NT2/D1 (cell line): ENCODE measurements around the gene HNRNPU.

ENCODE experiments used
- DNase-seq: peaks from one replicate; pipeline ENCODE4 v3.0.0-alpha.2; 2011; ENCODE audit warnings: low read depth, low spot score
- H3K27me3 ChIP-seq: 2 replicates; pipeline ENCODE4 v1.6.0; 2011; ENCODE audit warnings: mild to moderate bottlenecking; ENCODE audit not compliant: insufficient read length, insufficient read depth
- H3K36me3 ChIP-seq: 2 replicates; pipeline ENCODE4 v1.6.1; 2011; ENCODE audit warnings: mild to moderate bottlenecking, low read length, mixed read lengths; ENCODE audit not compliant: insufficient read depth, insufficient read length
- H3K4me1 ChIP-seq: 2 replicates; pipeline ENCODE4 v1.5.1; 2011; ENCODE audit not compliant: insufficient read depth, insufficient read length
- H3K4me3 ChIP-seq: 2 replicates; pipeline ENCODE4 v1.5.1; 2011; ENCODE audit warnings: low read depth; ENCODE audit not compliant: insufficient read length
- H3K9ac ChIP-seq: 2 replicates; pipeline ENCODE4 v1.6.0; 2011; ENCODE audit warnings: low read depth; ENCODE audit not compliant: insufficient read length
- H3K9me3 ChIP-seq: 2 replicates; pipeline ENCODE4 v1.5.1; 2011; ENCODE audit warnings: mild to moderate bottlenecking, low read length; ENCODE audit not compliant: insufficient read depth
- SUZ12 ChIP-seq: IDR thresholded peaks from 2 replicates; pipeline ENCODE4 v1.6.1; 2011; ENCODE audit not compliant: insufficient read length, insufficient read depth; ENCODE audit errors: extremely low read depth
- YY1 ChIP-seq: IDR thresholded peaks from 2 replicates; pipeline ENCODE4 v1.6.1; 2011; ENCODE audit not compliant: insufficient read length, insufficient read depth
- ZNF274 ChIP-seq: IDR thresholded peaks from 2 replicates; pipeline ENCODE4 v1.6.1; 2011; ENCODE audit warnings: mild to moderate bottlenecking, low read depth, low read length

HNRNPU gene

GRCh38 chr1:244862354-244862698, 2.0 kb downstream of the HNRNPU start:
- no peak for DNase-seq
- H3K4me1 ChIP-seq, result peaks cover 3% of the 10 kb centered on the region

GRCh38 chr1:244861683-244862082, 2.7 kb downstream of the HNRNPU start:
- Histone ChIP-seq H3K27me3 (no peaks in the 10 kb centered on the region), H3K4me3 (peak overlapping the region; percentile 76), H3K9ac (peak overlapping the region; percentile 78), H3K4me1 (peaks cover 3% of the 10 kb centered on the region), H3K36me3 (peaks cover 68% of the 10 kb centered on the region), H3K9me3 (no peaks in the 10 kb centered on the region)
- TF ChIP-seq ZNF274 (no peak), YY1 (no peak), SUZ12 (no peak)
- DNase-seq, result no peak

More at GRCh38 chr1:244862354-244862698, 2.0 kb downstream of the HNRNPU start:
- no peak for TF ChIP-seq SUZ12
- no peak for TF ChIP-seq ZNF274
- TF ChIP-seq YY1, result no peak
- no peaks in the 10 kb centered on the region for H3K9me3 ChIP-seq
- peaks cover 61% of the 10 kb centered on the region for H3K36me3 ChIP-seq
- H3K27me3 ChIP-seq, result no peaks in the 10 kb centered on the region
- peak overlapping the region; percentile 78 for H3K9ac ChIP-seq
- H3K4me3 ChIP-seq, result peak overlapping the region; percentile 76

GRCh38 chr1:244860914-244861610, 3.3 kb downstream of the HNRNPU start:
- H3K4me3 ChIP-seq, result peak overlapping the region; percentile 76
- peak overlapping the region; percentile 78 for H3K9ac ChIP-seq
- DNase-seq, result no peak
- H3K9me3 ChIP-seq, result no peaks in the 10 kb centered on the region
- H3K4me1 ChIP-seq, result peaks cover 3% of the 10 kb centered on the region
- H3K27me3 ChIP-seq, result no peaks in the 10 kb centered on the region
- peaks cover 74% of the 10 kb centered on the region for H3K36me3 ChIP-seq
- TF ChIP-seq SUZ12 (no peak), YY1 (no peak), ZNF274 (no peak)

- Histone ChIP-seq H3K4me1 (peaks cover 3% of the 10 kb centered on the region), H3K4me3 (peak overlapping the region; percentile 6), H3K27me3 (no peaks in the 10 kb centered on the region), H3K9ac (peak overlapping the region; percentile 52), H3K36me3 (peaks cover 84% of the 10 kb centered on the region), H3K9me3 (no peaks in the 10 kb centered on the region)
- no peak for DNase-seq
- no peak for TF ChIP-seq ZNF274
- TF ChIP-seq YY1, result no peak
- no peak for TF ChIP-seq SUZ12
Observed at GRCh38 chr1:244860078-244860477, 4.3 kb downstream of the HNRNPU start.

- DNase-seq, result no peak
- H3K36me3 ChIP-seq, result peaks cover 94% of the 10 kb centered on the region
- no peak overlapping the region for H3K9ac ChIP-seq
- no peak overlapping the region for H3K4me3 ChIP-seq
- H3K27me3 ChIP-seq, result no peaks in the 10 kb centered on the region
- H3K9me3 ChIP-seq, result no peaks in the 10 kb centered on the region
- TF ChIP-seq ZNF274, result no peak
- TF ChIP-seq YY1, result no peak
- no peak for TF ChIP-seq SUZ12
- H3K4me1 ChIP-seq, result peaks cover 3% of the 10 kb centered on the region
Observed at GRCh38 chr1:244858357-244858756, 6.0 kb downstream of the HNRNPU start.

- no peaks in the 10 kb centered on the region for H3K9me3 ChIP-seq
- peaks cover 99% of the 10 kb centered on the region for H3K36me3 ChIP-seq
- H3K4me3 ChIP-seq, result no peak overlapping the region
- peaks cover 3% of the 10 kb centered on the region for H3K4me1 ChIP-seq
- no peaks in the 10 kb centered on the region for H3K27me3 ChIP-seq
- H3K9ac ChIP-seq, result no peak overlapping the region
- no peak for TF ChIP-seq YY1
- no peak for TF ChIP-seq ZNF274
- TF ChIP-seq SUZ12, result no peak
- no peak for DNase-seq
Observed at GRCh38 chr1:244857761-244858160, 6.6 kb downstream of the HNRNPU start.

- no peak for TF ChIP-seq YY1
- TF ChIP-seq SUZ12, result no peak
- TF ChIP-seq ZNF274, result no peak
- no peaks in the 10 kb centered on the region for H3K27me3 ChIP-seq
- peaks cover 99% of the 10 kb centered on the region for H3K36me3 ChIP-seq
- DNase-seq, result no peak
- H3K4me3 ChIP-seq, result no peak overlapping the region
- no peaks in the 10 kb centered on the region for H3K9me3 ChIP-seq
- H3K9ac ChIP-seq, result no peak overlapping the region
- H3K4me1 ChIP-seq, result peaks cover 2% of the 10 kb centered on the region
Observed at GRCh38 chr1:244854865-244855578, 9.3 kb downstream of the HNRNPU start.
